ENCODE measurements around the gene ATM.

- no peak for TF ChIP-seq TEAD4 (IDR thresholded peaks at IDR 0.05)
- TF ChIP-seq RAD21 (IDR thresholded peaks at IDR 0.05; ENCODE audit: low read depth), result no peak
- no peak for TF ChIP-seq EP300 (IDR thresholded peaks at IDR 0.05; ENCODE audit: borderline replicate concordance)
- TF ChIP-seq CEBPB (IDR thresholded peaks at IDR 0.05), result no peak
- no peak for TF ChIP-seq USF1 (IDR thresholded peaks at IDR 0.05)
These were observed 123.6 kb downstream of the ATM start for GRCh38 chr11:108346451-108346850.

All from Ishikawa (cell line).